CD4-positive, alpha-beta T cell treated with Interleukin-21 for 1 hour (primary cell): ENCODE measurements around the gene TOMM6.
A peak's percentile ranks its signal among the peaks of the same experiment; 100 is the strongest.

Source experiments
- DNase-seq: peaks from one replicate; pipeline ENCODE4 v3.0.0-alpha.2; 2020

Gene TOMM6

DNA sequence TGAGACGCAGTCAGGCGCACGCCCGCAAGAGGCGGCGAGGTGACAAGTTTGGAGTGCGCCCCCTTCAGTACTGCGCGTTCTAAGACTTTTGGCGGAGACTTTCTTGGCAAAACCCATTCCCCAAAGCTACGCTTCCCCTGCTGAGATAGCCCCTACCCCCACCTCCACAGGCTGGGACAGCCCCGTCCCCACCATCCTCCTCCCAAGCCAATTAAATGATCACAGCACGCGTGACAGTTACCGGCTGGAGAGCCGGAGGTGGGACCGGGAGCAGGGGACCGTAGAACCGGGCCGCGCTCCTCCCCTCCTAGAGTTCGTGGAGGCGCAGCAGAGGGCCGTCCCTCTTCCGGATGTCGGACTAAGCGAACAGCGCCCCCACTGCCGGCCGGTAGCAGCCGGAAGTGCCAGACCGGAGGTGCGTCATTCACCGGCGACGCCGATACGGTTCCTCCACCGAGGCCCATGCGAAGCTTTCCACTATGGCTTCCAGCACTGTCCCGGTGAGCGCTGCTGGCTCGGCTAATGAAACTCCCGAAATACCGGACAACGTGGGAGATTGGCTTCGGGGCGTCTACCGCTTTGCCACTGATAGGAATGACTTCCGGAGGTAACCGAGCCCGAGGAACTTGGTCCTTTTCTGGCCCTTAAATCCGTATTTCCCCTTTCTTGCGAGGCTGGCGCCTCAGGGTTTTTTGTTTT is at the start of gene TOMM6:
Gene TOMM6, plus strand, starts transcription at position 476 of the 699 bp plus-strand sequence. Its CDS starts 4 bp downstream, at position 480.
- DNase-seq = peak; percentile 96

DNA sequence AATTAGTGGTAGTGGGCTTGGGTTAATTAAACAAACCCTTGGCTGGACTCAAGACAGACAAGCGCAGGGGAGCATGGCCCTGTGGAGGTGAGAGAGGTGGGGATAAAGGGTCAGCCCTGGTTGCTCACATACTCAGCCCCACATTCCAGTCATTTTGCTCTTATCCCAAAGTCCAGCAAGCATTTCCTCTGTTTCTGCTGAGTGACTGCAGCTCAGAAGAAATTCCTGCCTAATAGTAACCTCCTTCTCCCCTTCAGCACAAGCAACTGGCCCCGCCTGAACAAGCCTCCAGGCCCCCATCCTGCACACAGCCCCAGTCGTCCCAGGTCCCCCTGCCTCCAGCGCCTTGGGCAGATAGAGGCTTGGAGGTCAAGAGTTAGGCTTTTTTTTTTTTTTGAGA is 48.5 kb upstream of the TOMM6 start:
- DNase-seq = no peak

DNA sequence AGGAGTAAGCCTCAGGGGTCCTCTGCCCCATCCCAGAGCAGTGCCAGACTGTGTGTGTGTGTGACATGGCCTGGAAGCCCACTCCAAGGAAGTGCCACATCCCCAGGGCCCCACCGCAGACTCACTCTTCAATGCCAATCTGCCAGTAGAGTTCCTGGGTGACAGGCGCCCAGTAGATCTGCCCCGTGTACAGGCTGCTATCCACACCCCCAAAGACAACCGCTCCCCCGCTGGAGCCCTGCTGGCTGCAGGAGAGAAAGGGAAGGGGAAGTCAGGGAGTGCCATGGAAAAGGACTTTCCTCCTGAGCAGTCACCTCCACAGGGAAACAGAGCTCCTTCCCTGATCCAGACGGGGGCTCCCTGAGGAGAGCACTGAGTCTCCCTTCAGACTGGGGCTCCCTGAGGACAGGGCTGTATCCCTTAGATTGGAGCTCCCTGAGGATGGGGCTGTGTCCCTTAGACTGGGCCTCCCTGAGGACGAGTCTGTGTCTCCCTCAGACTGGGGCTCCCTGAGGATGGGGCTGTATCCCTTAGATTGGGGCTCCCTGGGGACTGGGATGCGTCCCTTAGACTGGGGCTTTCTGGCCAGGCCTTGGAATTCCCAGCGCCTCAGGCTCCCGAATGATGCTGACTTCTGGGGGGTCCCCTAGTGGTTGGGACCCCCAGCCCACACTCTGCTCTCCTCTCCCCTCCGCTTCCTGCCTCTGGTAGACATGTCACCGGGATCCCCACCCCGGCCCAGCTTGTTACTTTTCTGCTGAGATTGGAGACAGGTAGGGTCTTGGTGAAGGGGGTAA is 46.9 kb upstream of the TOMM6 start:
- DNase-seq = no peak

DNA sequence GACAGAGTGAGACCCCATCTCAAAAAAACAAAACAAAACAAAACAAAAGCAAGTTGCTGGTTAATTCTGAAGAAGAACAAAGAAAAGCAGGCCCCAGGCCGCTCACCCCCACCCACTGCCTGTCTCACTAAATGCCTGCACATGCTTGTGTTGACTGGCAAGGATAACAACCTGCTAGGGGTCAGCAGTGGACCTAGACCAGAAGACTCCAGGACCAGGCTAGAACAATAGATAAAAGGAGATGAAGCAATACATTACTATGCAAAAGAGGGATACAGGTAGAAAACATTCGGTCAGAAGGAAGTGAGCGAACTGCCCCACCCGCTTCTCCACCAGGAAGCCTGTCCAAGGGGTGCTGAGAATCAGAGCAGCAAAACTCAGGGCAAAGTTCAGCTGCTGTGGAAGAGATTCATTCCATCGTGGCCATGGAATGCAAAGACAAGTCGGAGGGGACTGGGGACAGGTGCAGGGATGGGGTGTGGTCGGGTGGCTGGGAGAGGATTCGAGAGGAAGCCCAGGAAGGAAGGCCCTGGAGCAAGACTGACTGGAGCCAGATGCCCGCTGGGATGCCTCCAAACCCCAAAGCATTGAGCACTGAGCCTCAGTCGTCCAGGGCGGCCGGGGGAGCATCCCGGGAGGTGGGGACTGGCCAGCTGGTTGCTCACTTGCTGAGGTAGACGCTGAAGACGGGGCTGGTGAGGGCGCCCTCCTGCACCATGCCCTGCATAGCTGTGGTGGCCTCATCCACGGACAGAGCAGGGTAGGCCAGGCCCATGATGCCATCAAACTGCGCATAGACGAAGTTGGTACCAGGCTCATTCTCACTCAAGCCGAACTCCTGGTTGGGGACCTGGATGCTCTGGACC is 45.6 kb upstream of the TOMM6 start:
- no peak for DNase-seq

DNA sequence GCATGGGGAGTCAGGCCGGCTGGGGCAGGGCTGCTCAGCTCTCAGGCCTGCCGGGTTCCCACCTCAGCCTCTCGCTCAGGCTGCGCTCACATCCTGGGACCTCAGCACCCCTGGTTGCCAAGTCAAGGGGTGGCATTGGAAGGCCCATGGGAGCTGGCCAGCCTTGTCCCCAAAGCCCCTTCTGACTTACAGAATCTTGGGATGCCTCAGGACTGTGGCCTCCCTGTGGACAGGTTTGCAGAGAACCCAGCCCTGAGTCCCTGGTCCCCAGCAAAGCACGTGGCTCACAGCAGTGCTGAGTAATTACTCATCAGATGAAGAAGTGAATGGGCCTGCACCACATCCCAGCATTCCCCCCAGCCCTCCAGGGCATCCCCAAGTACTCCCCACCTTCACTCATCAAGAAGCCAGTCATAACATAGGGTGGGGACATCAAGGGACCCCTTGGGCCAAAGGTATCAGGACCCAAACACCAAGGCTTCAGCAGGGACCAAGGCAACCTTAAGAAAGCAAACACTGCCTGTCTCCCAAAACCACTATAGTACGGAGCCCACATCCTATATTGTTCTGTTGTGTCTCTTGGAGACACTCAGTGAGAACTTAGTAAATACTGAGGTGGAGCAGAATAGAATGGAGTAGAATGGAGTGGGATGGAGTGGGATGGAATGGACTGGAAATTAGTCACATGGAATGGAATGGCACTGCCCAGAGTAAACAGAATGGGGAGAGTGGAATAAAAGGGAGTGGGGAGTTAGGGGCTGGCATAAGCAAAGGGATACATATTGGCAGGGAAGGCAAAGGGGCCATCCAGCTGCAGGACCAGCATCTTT is 43.9 kb upstream of the TOMM6 start:
- DNase-seq = no peak

DNA sequence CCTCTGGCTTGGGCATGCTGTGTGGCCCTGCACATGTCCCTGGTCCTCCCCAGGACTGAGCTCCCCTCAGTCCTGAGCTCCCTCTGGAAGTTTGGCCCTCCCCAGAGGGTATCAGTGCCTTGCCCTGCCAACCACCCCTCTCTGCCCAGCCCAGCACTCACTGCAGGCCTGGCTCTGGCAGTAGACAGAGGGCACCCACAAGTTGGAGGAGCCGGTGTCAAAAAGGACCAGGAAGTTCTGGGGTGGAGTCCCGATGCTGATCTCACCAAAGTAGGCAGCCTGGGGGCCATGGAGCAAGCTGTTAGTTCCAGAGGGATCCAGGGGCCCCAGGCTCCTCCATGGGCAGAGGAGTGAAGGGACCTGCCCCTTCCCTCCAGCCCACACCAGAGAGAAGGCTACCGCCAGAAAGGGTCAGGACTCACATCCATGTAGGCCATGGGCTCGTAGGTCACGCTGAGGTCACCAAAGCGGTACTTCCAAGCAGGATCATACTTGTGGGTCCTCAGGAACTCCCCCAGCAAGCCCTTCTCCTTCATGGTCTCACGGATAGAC is 43.2 kb upstream of the TOMM6 start:
- DNase-seq = no peak

DNA sequence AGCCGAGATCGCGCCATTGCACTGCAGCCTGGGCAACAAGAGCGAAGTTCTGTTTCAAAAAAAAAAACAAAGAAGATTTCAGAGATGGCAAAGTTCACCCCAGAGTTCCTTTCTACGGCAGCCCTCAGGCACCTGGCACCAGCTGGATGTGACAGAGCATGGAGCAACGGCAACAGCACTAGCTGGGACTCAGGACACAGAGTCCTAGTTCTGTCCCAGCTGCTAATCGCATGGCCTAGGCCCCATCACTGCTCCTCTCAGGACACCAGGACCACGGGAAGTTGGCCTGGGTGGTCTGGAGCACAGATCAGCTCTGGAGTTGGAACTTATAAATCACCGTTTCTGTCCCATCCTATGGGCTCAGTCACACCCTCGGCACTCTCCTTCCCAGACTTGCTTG is 41.4 kb upstream of the TOMM6 start:
- DNase-seq = no peak

DNA sequence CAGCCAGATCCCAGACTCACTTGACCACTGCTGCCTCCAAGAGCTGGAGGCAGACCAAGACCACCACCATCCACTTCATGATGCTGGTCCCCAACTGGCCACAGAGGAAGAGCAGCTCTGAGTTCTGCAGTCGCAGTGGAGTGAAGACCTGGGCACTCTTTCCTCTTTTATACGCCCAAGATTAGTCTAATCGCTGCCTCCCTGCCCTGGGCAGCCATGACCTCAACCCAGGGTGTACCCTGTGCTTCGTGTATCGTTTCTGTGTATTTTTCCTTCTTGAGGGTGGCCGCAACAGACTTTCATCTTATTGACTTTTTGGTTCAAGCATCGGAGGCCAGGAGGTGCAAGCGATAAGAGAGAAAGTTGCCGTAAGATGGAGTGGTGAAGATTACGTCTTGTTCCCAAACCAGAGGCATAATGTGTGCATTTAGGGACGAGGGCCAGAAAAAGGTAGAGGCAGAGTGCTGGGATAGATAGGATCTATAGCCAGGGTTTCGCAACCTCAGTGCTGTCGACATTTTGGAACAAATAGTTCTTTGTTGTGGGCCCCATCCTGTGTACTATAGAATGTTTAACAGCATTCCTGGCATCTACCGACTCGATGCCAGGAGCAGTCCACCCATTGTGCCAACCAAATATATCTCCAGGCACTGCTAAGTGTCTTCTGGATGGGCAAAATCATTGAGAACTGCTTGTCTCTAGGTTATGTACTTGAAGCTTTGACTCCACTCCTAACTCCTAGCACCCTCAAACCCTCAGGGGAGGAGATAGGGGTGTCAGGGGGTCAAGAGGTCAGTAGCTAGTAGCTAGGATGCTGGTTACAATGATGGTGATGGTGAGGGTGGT is 40.0 kb upstream of the TOMM6 start, which contains the start of gene PGC:
Gene PGC, minus strand, starts transcription at position 142 of the 846 bp plus-strand sequence. Its CDS starts 63 bp downstream, at position 79.
- no peak for DNase-seq

DNA sequence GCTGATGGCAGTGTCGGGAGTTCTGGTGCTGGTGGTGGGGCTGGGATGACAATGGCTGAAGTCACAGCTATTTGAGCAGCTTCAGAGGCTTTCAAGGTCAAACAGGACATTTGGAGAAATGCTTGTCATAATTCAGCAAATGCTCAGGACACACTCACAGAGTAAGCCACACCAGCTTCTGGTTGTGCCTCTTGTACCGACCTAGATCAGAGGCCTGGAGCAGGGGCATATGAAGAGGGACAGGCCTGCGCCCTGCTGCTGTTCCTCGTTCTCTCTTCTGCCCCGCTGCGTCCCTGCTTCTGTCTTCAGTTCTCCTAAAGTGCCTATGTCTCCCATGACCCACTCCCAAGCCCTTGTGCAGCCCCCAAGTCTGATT is 39.4 kb upstream of the TOMM6 start:
- no peak for DNase-seq

DNA sequence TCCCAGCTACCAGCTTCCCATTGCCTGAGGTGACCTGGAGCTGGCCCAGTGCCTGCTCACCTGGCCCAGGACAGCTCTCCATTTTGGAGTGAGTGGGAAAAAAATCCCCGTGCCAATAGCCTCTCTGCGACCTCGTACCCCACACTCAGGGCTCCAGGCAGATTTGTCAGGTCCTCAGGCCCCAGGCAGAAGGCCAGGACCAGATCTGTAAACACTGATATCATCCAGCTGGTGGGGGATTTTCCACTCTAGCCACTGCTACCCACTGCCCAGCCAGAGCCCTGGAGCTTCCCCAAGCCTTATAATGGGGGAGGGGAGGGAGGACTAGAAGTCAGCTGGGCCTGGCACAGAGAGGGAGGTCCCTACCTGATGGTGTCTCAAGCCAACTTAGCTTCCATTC is 39.0 kb upstream of the TOMM6 start:
- DNase-seq = no peak

DNA sequence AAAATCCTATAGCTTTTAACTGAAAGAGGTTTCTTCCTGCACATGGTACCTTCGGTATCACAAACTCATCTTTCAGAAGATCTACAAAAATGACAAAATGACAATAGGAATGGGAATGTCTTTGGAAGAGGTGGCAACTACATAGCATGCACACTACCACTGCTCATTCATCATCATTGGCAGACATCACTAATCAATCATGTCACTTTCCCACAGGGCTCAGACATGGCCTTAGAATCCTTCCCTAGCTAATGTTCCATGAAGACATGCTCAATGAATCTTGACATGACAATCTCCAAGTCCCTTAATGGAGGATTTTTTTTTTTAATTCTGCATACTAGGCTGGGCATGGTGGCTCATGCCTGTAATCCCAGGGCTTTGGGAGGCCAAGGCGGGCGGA is 37.1 kb upstream of the TOMM6 start:
- DNase-seq = no peak

DNA sequence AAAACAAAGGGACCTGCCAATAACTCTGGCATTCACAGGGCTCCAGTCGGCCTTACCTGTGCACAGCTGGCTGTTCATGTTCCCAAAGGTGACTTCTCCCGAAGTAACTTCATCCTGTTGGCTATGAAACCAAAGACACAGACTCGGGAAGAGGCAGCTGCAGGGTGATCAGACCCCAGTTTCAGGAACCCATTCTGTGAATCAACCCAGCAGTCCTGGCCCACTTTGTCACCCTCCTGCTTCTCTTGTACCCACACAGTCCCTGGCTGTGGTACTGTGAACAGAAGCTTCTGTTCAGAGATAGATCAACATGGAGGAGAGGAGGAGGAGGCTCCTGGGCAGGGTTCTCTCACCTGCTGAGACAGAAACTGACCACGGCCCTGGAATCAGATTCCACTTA is 31.6 kb upstream of the TOMM6 start:
- DNase-seq = no peak

DNA sequence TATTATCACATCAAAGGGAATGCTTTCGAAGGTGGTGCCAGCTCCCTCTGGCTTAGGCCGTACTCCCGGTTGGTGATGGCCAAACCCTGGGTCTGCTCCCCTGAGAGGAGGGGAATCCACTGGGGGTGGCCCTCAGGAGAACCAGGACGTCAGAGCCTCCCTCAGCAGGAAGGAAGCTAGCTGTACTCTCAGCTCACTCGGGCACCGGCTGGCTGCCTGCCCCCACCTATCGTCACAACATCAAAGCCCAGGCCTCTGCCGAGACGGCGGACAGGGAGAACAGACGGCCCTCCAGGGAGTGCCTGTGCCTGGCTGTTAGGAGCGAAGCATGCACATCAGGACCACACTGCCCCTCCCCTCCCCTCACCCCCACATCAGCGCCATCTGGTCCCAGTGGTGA is 31.1 kb upstream of the TOMM6 start:
- DNase-seq = no peak

DNA sequence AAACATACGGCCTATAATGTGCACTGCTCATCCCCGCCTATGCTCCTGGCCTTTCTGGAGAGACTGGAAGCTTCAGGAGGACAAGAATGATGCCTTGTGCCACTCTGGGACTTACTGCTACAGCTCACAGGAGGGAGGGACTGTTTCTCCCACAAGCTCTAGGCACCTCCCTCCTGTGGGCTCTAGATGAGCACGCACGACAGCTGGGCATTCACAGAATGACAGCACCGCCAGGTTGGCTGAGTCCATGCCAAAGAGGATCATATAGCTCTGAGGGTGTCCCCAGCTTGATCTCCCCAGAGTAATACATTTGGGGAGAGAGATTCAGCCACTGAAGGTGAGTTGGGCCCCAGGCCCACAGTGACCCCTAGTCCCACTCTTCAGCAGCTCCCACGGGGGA is 30.2 kb upstream of the TOMM6 start:
- DNase-seq = no peak

DNA sequence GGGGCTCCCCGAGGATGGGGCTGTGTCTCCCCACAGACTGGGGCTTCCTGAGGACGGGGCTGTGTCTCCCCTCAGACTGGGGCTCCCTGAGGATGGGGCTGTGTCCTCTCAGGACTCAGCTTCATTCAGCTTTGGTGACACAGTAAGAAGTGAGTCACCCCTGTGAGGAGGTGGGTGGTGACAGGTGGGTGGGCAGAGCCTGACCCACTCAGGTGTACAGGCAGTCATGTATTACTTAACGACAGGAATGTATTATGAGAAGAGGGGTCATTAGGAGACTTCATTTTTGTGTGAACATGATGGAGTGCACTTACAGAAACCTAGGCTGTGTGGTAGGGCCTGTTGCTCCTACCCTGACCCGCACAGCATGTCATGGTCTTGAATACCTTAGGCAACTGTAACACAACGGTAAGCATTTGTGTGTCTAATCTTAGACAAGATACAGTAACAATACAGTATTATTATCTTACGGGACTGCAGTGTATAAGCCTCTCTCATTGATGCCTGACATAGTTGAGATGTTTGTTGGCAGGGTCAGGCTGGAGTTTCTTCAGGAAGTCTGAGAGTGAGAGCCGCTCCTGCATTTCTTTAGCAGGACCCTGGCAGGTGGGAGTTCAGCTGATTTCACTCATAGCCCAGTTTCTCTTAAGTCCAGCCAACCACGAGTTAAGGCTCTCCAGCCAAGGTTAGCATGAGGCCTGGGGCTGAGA is 29.4 kb upstream of the TOMM6 start:
- no peak for DNase-seq

DNA sequence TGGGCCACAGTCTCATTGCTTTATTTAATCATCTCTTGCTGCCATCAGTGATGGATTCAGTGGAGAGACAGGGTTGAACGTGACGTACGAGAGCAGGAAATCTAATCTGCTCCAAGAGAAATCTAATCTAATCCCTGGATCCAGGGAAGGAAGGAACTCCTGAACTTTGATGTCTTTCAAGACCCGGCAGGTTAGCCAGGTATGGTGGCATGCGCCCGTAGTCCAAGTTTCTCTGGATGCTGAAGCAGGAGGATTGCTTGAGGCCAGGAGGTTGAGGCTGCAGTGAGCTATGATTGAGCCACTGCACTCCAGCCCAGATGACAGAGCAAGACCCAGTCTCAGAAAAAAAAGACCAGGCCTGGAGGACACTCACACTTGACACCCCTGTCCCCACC is 28.9 kb upstream of the TOMM6 start:
- no peak for DNase-seq

DNA sequence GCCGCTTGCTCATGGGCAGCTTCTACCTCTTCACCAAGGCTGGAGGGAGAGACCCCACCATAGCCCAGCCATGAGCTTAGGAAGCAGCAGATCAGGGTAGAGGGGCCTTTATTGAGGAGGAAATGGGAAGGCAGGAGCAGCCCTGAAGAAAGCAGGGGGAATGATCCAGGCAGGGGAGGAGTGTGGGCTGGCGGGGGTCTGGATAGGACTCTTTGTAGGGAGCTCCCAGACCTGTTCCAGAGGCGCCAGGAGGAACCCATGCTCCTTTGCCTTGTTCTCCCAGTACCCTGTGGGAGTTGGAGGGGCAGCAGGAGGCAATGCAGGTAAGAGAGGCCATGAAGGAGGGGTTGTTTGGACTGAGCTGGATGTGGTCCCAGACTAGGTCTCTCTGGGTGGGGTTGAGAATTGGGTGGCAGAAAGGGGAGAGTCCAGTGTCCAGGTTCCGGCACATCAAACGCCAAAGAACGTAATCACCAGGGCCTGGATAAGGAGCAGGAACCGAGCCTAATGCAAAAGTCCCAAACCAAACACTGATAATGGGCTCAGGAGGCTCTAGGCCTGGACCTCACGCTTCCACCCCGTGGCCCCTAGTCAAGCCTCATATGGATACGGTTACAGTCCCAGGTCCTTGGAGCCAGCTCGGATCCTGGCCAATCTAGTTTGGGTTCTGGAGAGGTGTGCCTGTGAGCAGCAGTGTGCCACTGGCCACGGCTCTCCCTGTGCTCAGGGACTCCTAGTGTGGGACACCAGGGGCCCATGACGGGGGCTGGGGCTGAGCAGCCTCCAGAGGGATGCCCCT is 28.2 kb upstream of the TOMM6 start:
- no peak for DNase-seq

DNA sequence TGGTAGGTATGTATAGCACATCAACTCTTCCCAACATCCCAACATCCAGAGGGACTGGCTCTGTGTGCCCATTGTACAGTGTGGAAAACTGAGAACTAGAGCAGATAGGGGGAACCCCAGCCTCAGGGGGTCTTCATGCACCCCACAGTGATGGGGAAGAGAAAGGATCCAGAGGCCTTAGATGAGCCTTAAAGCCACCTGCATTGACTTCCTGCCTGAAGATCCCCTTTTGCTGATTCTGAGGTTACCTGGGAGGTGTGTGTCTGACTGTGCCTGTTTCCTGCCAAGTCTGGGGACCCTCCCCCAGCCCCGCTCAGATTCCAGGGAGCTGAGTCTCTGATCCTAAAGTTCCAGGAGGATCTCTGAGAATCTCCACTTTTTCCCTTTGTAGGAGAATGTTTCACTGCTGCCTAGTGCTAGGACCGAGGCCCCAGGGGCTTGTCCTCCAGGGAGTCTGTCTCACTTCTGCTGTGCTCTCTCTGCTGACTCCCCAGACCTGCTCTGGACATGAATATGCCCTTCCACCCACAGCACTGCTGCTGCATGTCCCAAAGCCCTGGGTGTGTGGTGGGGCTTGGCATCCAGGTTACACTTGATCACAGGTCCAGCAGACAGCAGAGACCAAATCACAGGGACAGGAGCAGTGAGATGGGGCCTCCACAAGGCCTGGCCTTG is 27.5 kb upstream of the TOMM6 start:
- no peak for DNase-seq

DNA sequence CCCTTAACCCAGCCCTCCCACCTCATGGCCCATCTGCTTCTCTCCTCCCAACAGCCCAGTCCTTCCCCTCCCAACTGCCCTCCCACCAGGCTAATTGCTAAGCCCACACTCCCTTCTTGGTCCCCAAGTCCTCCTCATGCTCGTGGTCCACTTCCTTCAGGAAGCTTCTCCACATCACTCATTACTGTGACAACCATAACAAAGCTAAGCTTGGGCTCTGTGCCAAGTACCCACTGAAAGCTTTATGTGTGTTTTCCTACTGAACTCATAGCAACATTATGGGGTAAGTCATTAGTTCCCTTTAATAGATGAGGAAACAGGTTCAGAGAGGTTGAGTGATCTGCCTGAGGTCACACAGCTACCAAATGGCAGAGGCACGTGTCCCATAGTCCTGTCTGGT is 24.0 kb upstream of the TOMM6 start:
- no peak for DNase-seq
